ENCODE measurements around the gene AJAP1. TPM values are rescaled to one million over a fixed set of nuclear protein-coding genes. Genes with fewer than 3 reads are reported as not detected.

AJAP1 gene
- total and polyA plus RNA-seq, 2 donors (not counting 1 experiment from before 2014, with no cell fraction given), result 0.01 TPM; not detected in 1

DNA sequence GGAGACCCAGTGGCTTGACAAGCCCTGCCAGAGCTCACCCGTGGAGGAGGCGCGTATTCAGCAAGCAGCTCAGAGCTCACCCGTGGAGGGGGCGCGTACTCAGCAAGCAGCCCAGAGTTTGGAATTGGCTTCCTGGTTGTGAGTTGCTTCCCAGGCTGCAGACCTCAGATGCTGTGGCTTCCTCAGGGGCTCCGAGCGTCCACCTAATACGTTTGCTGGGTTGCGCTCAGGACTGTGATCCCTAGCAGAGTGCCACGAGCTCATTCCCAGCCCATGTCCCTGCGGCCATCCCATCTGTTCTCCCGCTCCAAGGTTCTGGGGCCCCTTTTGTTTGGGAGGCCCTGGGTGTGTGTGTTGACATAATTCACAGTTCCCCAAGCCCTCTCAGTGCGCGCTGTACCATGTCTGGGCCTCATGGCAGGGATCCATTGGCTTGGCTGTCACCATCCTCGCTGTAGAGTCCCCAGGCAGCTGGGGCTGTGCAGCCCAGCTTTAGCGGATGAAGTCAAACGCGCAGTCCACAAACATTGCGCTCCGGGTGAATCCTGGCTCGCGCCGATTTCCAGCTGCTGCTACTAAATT, 3.6 kb downstream of the AJAP1 start:
- no peak for TF ChIP-seq EZH2 (IDR thresholded peaks at IDR 0.05; ENCODE audit: low read length, missing control alignments)
- TF ChIP-seq, protein P1, sequence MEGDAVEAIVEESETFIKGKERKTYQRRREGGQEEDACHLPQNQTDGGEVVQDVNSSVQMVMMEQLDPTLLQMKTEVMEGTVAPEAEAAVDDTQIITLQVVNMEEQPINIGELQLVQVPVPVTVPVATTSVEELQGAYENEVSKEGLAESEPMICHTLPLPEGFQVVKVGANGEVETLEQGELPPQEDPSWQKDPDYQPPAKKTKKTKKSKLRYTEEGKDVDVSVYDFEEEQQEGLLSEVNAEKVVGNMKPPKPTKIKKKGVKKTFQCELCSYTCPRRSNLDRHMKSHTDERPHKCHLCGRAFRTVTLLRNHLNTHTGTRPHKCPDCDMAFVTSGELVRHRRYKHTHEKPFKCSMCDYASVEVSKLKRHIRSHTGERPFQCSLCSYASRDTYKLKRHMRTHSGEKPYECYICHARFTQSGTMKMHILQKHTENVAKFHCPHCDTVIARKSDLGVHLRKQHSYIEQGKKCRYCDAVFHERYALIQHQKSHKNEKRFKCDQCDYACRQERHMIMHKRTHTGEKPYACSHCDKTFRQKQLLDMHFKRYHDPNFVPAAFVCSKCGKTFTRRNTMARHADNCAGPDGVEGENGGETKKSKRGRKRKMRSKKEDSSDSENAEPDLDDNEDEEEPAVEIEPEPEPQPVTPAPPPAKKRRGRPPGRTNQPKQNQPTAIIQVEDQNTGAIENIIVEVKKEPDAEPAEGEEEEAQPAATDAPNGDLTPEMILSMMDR (conservative IDR thresholded peaks at IDR 0.05 in 1 of 2, IDR thresholded peaks at IDR 0.05 in 1 of 2; ENCODE audit: low read depth in 1 of 2, low read length in 2 of 2), result no peak
- no peaks in the 10 kb centered on the region for H3K9me3 ChIP-seq (ENCODE audit: control insufficient read depth, insufficient read depth, low read depth, low read length)
- no peak overlapping the region for H3K4me2 ChIP-seq (ENCODE audit: extremely low read depth, insufficient read depth, low read length)
- H4K20me1 ChIP-seq (ENCODE audit: control insufficient read depth, extremely low read depth, insufficient read depth, low read length), result no peaks in the 10 kb centered on the region
- no peak overlapping the region for H3K9ac ChIP-seq (ENCODE audit: insufficient read depth, low read length)
- H3K27me3 ChIP-seq (ENCODE audit: control insufficient read depth, insufficient read depth, low read length), result no peaks in the 10 kb centered on the region
- H3K4me1 ChIP-seq (ENCODE audit: control insufficient read depth, extremely low read depth, insufficient read depth, low read length), result no peaks in the 10 kb centered on the region
- H3K79me2 ChIP-seq (ENCODE audit: control insufficient read depth, insufficient read depth, low read length), result no peaks in the 10 kb centered on the region
- H3K36me3 ChIP-seq (ENCODE audit: control insufficient read depth, insufficient read depth, low read length), result no peaks in the 10 kb centered on the region
- H3K4me3 ChIP-seq (replicated peaks in 1 of 4; ENCODE audit: control extremely low read depth in 1 of 4, insufficient read depth in 1 of 4, low read depth in 3 of 4, low read length in 4 of 4), result no peak overlapping the region
- H2AFZ ChIP-seq (ENCODE audit: low read length), result no peak overlapping the region
- no peak for DNase-seq (ENCODE audit: low read depth in 2 of 2)
- no peak overlapping the region for H3K27ac ChIP-seq (ENCODE audit: insufficient read depth, low read length)

- no peak for TF ChIP-seq EZH2 (IDR thresholded peaks at IDR 0.05; ENCODE audit: low read length, missing control alignments)
- TF ChIP-seq, protein P1 (conservative IDR thresholded peaks at IDR 0.05 in 1 of 2, IDR thresholded peaks at IDR 0.05 in 1 of 2; ENCODE audit: low read depth in 1 of 2, low read length in 2 of 2), result no peak
- H3K79me2 ChIP-seq (ENCODE audit: control insufficient read depth, insufficient read depth, low read length), result no peaks in the 10 kb centered on the region
- no peak overlapping the region for H3K4me2 ChIP-seq (ENCODE audit: extremely low read depth, insufficient read depth, low read length)
- no peak overlapping the region for H3K27ac ChIP-seq (ENCODE audit: insufficient read depth, low read length)
- no peak overlapping the region for H3K4me3 ChIP-seq (replicated peaks in 1 of 4; ENCODE audit: control extremely low read depth in 1 of 4, insufficient read depth in 1 of 4, low read depth in 3 of 4, low read length in 4 of 4)
- DNase-seq (ENCODE audit: low read depth in 2 of 2), result no peak
- no peaks in the 10 kb centered on the region for H3K27me3 ChIP-seq (ENCODE audit: control insufficient read depth, insufficient read depth, low read length)
- no peaks in the 10 kb centered on the region for H3K4me1 ChIP-seq (ENCODE audit: control insufficient read depth, extremely low read depth, insufficient read depth, low read length)
- no peaks in the 10 kb centered on the region for H4K20me1 ChIP-seq (ENCODE audit: control insufficient read depth, extremely low read depth, insufficient read depth, low read length)
- H3K9me3 ChIP-seq (ENCODE audit: control insufficient read depth, insufficient read depth, low read depth, low read length), result no peaks in the 10 kb centered on the region
- no peak overlapping the region for H2AFZ ChIP-seq (ENCODE audit: low read length)
- no peaks in the 10 kb centered on the region for H3K36me3 ChIP-seq (ENCODE audit: control insufficient read depth, insufficient read depth, low read length)
- H3K9ac ChIP-seq (ENCODE audit: insufficient read depth, low read length), result no peak overlapping the region
Measured at GRCh38 chr1:4658643-4659628, 4.5 kb downstream of the AJAP1 start.

GRCh38 chr1:4660917-4661594, 6.6 kb downstream of the AJAP1 start:
- no peaks in the 10 kb centered on the region for H3K79me2 ChIP-seq (ENCODE audit: control insufficient read depth, insufficient read depth, low read length)
- no peaks in the 10 kb centered on the region for H3K27me3 ChIP-seq (ENCODE audit: control insufficient read depth, insufficient read depth, low read length)
- H3K27ac ChIP-seq (ENCODE audit: insufficient read depth, low read length), result no peak overlapping the region
- H3K4me2 ChIP-seq (ENCODE audit: extremely low read depth, insufficient read depth, low read length), result no peak overlapping the region
- no peak overlapping the region for H2AFZ ChIP-seq (ENCODE audit: low read length)
- no peaks in the 10 kb centered on the region for H3K4me1 ChIP-seq (ENCODE audit: control insufficient read depth, extremely low read depth, insufficient read depth, low read length)
- no peaks in the 10 kb centered on the region for H4K20me1 ChIP-seq (ENCODE audit: control insufficient read depth, extremely low read depth, insufficient read depth, low read length)
- H3K9me3 ChIP-seq (ENCODE audit: control insufficient read depth, insufficient read depth, low read depth, low read length), result no peaks in the 10 kb centered on the region
- TF ChIP-seq, protein P1 (conservative IDR thresholded peaks at IDR 0.05 in 1 of 2, IDR thresholded peaks at IDR 0.05 in 1 of 2; ENCODE audit: low read depth in 1 of 2, low read length in 2 of 2), result no peak
- TF ChIP-seq EZH2 (IDR thresholded peaks at IDR 0.05; ENCODE audit: low read length, missing control alignments), result no peak
- no peak overlapping the region for H3K4me3 ChIP-seq (replicated peaks in 1 of 4; ENCODE audit: control extremely low read depth in 1 of 4, insufficient read depth in 1 of 4, low read depth in 3 of 4, low read length in 4 of 4)
- H3K36me3 ChIP-seq (ENCODE audit: control insufficient read depth, insufficient read depth, low read length), result no peaks in the 10 kb centered on the region
- no peak for DNase-seq (ENCODE audit: low read depth in 2 of 2)
- no peak overlapping the region for H3K9ac ChIP-seq (ENCODE audit: insufficient read depth, low read length)

All from fibroblast of lung (primary cell).